RKO (cell line): ENCODE results near the gene DNAI7.

Experiments
- DNase-seq: peaks from one replicate; pipeline ENCODE4 v3.0.0-alpha.2; 2016; ENCODE audit warnings: low spot score

DNAI7 gene

DNA sequence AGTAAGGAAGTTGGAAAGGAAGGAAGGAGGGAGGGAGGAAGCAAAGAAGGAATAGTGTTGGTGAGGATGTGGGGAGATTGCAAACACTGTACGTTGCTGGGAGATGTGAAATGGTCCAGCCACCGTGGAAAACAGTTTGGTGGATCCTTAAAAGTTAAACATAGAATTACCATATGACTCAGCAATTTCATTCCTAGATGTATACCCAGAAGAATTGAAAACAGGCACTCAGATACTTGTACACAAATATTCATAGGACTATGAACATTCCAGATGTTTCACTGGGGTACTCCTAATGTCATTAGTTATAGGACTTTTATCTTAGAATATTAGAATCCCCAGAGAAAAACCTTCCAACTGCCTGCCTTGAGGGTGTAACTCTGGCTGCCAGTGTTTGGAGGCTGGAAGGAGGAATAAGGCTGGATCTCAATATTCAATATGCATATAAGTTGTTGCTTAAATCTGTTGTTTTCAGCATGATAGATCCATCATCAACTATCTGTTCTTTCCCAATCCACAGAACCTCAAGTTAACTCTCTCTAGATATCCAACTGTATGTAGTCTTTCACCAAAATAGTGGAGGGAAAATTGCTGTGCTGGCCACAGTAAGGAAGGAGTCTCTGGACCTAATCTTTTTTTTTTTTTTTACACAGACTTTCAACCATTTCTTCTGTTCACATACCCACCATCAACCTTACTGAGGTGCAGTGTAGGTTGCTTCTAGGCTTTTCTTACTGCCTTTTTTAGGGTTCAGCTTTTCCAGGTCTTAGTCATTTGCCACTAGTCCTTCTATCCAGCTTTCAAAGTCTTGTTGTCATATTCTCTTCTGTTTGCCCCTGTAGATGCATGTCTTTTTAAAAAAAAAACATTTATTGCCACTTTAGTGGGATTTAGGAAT is 94.5 kb downstream of the DNAI7 start:
- no peak for DNase-seq

DNA sequence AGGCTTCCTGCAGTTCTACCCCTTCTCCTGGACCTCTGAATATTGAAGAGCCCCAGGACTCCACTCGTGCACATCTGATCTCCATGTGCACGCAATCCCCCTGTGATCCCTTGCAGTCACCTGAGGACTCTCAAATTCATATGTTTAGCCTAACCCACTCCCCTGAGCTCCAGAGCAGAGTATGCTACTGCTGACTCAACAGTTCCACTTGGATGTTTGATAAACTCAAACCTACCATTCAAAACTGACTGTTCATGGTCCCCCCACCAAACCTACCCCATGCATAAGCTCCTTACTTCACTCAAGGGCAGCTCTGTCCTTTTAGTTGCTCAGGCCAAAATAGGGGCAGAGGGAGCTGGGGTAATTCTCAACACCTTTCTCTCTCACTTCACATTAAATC is 96.0 kb downstream of the DNAI7 start:
- DNase-seq, result no peak

DNA sequence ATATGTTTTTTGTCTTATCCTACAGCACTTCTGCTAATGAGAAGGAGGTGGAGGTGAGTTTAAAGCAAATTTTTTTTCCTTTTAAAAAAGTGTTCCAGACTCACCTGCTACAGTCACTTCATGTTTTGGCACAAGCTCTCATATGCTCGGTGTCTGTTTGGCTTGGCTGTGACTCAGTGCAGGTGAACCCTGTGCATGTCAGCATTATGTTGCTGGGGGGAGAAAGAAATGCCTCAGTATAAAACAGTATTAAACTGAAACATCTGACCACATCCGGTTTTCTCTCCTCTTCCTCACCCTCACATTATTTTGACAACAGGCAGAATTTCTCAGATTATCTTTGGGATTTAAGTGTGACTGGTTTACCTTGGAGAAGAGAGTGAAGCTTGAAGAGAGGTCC is 105.2 kb downstream of the DNAI7 start:
- DNase-seq, result no peak

DNA sequence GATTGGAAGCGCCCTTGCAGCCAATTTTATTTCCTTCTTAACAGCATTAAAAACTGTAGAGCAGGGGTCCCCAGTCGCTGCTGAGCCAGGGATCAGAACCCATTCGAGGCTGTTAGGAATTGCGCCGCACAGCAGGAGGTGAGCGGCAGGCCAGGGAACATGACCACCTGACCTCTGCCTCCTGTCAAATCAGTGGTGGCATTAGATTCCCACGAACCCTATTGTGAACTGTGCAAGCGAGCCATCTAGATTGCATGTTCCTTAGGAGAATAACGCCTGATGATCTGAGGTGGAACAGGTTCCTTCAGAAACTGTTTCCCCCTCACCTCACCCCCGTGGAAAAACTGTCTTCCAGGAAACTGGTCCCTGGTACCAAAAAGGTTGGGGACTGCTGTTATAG is 107.4 kb downstream of the DNAI7 start:
- no peak for DNase-seq

DNA sequence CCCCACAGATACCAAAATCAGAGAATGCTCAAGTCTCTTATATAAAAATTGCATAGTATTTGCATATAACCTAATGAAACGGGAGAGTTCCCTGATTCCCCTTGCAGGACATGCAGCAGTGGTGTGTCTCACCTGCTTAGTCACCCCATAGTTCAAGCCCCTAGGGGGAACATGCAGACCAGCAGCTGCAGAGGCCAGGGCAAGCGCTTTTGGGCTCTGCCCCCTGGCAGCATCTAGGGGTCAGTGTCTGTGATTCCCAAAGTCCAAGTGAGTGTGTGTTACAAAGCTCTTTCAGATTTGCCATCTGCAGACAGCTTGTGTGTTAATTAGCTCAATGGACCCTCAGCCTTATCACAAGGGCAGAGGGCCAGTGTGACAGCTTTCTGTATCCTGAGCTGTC is 110.1 kb downstream of the DNAI7 start:
- peak; percentile 7 for DNase-seq

DNA sequence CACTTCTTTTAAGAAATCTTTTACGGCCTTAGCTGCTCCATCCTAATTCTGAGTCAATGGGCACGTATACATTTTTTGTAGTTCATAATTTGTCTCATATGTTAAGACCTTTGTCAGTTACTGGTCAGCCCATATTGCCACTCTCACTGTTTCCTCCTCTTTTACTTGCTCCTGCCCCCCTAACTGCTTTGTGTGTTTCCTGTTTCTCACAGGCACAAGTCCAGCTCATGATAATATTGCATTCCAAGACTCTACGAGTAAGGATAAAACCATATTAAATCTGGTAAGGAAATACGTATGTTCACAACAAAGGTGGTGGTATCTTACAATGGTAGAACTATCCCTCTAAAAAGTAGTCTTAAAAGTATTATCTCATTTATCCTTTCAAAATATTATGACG is 111.7 kb downstream of the DNAI7 start:
- no peak for DNase-seq

DNA sequence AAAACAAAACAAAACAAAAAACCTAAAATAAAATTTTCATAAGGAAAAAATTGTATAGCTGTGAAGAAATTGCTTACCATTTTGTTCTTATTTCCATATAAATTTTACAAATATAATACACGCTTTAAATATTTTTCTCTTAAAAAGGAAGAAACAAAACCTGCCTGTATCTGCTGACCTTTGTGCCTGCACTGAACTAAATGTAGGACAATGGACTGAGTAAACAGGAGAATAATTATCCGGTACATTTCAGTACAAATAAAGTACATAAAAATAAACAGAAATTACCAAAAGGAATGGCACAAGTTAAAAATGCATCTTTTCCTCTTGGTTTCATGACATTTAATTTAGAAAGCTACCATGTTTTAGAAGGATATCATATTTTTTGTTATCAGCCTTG is 112.3 kb downstream of the DNAI7 start:
- no peak for DNase-seq

DNA sequence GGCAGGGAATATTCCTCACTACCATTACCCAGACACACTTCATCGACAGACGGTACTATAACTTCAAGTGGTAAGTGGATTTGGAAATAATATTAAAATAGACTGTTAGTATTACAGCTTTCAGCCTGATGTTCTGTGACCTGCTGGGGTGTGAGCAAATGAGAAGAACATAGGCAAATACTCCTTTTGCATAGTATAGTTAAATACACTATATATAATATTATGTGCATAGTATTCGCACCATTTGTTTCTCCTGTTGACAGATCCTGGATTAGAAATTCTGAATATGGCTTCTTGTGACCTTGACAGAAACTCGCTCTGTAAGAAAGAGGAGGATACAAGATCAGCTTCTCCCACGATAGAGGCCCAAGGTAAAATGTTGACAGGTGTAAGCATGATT is 115.6 kb downstream of the DNAI7 start:
- no peak for DNase-seq

DNA sequence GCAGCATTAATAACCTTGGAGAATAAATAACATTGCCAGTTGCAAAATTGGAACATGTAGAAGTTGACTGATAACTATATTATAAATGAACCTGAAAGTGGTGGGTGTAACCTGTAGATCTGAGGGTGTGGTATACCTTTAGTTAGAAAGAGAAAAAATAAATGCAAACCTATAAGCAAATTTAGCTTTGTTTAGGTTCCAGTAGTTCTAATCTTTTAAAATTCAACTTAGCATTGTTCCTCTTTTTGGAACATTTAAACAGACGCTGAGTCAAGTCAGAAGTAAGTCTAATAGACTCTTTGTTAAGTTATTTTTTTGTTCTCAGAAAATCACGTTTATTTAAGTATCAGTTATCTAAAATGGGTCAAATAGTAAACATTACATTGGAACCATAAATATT is 120.0 kb downstream of the DNAI7 start:
- DNase-seq, result no peak

DNA sequence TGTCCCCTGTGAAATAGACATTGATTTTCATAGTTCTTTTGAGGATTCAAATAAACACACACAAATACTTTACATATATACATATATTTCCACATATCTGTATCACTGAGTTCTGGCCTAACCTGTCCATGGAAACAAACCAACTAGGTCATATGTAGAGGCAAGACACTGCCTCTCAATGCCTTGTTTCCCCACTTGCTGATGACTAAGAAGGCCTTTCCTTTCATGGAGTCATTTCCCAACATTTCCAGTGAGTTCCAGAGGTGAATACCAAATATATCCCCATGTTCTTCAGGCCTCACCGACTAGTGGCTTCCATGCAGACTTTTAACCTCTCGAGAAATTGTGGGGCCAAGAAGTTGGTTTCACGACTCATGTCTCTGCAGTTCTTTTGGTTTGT is 120.8 kb downstream of the DNAI7 start:
- DNase-seq, result no peak

DNA sequence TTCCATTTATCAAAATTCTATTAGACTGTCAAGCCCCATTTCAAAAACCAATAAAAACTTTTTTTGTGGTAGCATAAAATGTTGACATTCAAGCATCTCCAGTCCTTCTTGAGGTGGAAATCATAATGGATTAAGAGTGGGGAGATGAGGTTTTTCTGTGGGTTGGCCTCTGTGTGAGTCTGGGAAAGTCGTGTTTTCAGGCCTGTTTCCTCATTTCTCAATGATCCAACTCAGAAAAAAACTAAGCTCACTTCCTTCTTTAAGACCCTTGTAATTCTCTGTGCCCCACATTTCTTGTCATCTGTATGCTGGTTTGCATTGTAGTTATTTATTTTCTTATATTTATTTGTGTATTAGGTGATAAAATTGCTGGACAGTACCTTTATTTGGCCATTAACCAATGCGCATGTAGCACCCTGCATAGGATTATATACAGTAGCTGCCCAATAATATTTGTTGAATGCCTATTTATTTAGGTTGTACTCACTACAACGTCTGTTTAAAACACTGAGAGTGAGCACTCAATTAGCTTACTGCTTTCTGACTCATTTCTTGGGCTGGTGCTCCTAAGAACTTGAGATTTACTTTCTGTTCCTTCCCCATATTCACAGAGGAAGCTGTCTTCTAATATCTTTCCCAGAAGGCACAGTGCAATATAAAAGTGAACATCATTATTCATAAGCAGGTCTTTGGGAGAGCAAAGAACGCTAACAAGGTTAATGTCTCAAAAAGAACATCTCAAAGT is 121.9 kb downstream of the DNAI7 start:
- DNase-seq, result no peak

DNA sequence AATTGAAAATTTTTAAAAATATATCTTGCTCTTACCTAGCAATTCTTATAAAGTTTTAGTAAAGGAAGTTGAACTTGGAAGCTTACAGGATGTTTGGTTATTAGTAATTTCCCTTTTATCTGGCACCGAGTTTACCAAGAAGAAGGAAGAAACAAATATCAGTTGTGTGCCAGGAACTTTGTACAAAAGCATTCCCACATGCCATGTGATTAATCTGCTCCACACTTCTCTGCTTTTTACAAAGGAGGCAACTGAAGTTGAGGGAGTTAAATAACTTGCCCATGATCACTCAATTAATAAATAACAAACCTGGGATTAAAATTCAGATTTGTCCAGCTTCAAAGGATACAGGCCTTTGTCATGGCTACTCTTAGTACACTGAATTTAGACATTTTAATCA is 123.6 kb downstream of the DNAI7 start:
- DNase-seq, result no peak

DNA sequence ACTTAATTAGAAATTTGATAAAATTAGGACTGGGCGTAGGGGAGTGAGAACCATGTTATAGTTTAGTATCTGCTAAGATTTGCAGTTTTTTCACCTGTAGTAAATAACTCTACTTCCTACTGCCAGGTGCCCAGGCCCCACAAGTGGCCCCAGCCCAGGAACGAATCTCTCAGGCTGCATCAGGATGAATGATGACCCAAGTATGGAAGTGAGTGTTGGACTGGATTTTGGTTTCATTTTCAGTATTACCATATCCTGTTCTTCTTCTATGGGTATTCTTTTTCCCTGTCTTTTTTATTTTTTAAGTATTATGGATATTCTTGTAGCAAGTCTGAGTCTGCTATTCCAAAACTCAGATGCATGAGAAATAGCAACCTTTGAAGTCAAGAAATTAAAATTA is 125.7 kb downstream of the DNAI7 start:
- DNase-seq, result no peak

DNA sequence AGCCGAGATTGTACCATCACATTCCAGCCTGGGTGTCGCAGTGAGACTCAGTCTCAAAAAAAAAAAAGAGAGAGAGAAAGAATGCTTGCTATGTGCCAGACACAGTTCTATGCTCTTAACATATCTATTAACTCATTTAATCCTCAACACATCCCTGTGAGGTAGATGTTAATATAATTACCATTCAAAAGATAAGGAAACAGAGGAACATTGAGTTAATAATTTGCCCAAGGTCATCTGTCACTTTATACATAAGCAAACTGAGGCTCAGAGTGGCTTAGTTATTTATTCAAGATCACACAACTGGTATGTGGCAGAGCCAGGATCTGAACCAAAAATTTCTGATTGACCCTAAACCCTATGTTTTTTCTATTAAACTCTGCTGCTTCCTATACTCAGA is 129.9 kb downstream of the DNAI7 start:
- no peak for DNase-seq

DNA sequence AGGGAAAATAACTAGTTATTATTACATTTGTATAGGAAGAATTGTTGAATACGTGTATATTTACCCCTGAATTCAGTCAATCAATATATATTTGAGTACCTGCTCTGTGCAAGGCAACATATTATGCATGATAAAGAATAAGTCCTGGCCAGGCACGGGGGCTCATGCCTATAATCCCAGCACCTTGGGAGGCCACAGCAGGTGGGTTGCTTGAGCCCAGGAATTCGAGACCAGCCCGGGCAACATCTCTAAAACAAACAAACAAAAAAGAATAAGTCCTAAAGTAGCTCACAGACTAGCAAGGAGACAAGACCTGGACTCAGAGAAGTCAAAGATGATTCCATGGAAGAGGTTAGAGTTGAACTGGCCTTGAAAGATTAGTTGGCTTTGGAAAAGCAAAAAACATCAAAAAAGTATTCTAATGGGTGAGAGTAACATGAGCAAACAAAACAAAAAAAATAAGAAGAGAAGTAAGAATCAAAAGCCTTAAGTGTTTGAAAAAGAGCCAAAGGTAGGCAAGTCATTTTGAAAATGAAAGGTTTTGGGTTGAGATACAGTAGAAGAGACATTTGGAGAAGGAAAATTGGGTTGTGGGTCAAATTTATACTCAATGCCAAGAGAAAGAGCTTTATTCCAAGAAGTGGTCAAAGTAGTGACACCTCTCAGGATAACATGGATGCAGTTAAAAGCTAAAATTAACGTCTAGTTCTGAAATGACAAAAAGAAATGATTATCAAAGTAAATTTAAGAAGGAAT is 130.9 kb downstream of the DNAI7 start:
- no peak for DNase-seq

DNA sequence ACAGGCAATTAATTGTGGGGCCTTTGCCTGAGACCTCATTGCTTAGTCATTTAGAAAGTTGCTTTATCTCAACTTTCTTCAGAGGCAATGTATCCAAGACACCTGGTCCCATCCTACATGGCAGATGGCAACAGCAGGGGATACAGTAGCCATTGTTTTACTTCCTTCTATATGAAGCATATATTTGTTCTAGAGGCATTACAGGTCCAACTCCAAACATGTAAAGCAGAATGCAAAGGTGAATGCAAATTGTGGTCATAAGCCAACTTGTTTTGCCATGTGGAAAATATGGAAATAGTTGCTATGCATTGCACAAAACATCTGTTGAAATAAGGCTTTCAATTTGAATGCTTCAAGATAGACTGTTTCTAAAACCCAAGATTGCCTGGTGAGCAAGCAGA is 136.3 kb downstream of the DNAI7 start:
- no peak for DNase-seq
